GM12891 (cell line): ENCODE data around the gene RNF115.

ENCODE experiments used
- DNase-seq: peaks from one replicate; pipeline ENCODE4 v3.0.0; 2011; ENCODE audit warnings: low spot score; ENCODE audit not compliant: insufficient read length
- FAIRE-seq: peaks from 2 replicates; lab custom pipeline; 2011; peaks lifted over from hg19 to GRCh38; lab: Jason Lieb, UNC
- PAX5 ChIP-seq: IDR thresholded peaks from 2 replicates; pipeline ENCODE4 v1.6.1; 2011; ENCODE audit warnings: low read length, moderate library complexity, mild to moderate bottlenecking; ENCODE audit not compliant: insufficient read depth, severe bottlenecking
- POLR2A ChIP-seq: IDR thresholded peaks from 2 replicates; pipeline ENCODE4 v1.6.1; 2011; ENCODE audit warnings: low read depth, low read length, control low read depth
- POLR2AphosphoS5 ChIP-seq: IDR thresholded peaks from 2 replicates; pipeline ENCODE4 v1.6.1; 2011; ENCODE audit warnings: low read depth, low read length, control low read depth
- POU2F2 ChIP-seq: IDR thresholded peaks from 2 replicates; pipeline ENCODE4 v1.6.1; 2011; ENCODE audit warnings: low read depth, mild to moderate bottlenecking, control low read depth, low read length, moderate library complexity
- SPI1 ChIP-seq: IDR thresholded peaks from 2 replicates; pipeline ENCODE4 v1.6.1; 2011; ENCODE audit warnings: low read depth, low read length, control low read depth
- TAF1 ChIP-seq: IDR thresholded peaks from 2 replicates; pipeline ENCODE4 v1.6.1; 2011; ENCODE audit warnings: low read depth, low read length, control low read depth

RNF115 gene

GRCh38 chr1:145759721-145760120, 64.2 kb downstream of the RNF115 start:
- no peak for TF ChIP-seq TAF1
- no peak for TF ChIP-seq PAX5
- no peak for TF ChIP-seq POU2F2
- TF ChIP-seq POLR2AphosphoS5 = no peak
- TF ChIP-seq SPI1 = no peak
- no peak for TF ChIP-seq POLR2A
- no peak for FAIRE-seq
- no peak for DNase-seq

- no peak for DNase-seq
- no peak for FAIRE-seq
These were observed 65.3 kb downstream of the RNF115 start for GRCh38 chr1:145758575-145758974.

GRCh38 chr1:145758116-145758515, 65.8 kb downstream of the RNF115 start:
- no peak for FAIRE-seq

More at GRCh38 chr1:145758575-145758974, 65.3 kb downstream of the RNF115 start:
- TF ChIP-seq POLR2AphosphoS5 = no peak
- TF ChIP-seq PAX5 = no peak
- no peak for TF ChIP-seq POU2F2
- TF ChIP-seq SPI1 = no peak
- TF ChIP-seq POLR2A = no peak
- no peak for TF ChIP-seq TAF1

GRCh38 chr1:145757420-145757819, 66.5 kb downstream of the RNF115 start:
- FAIRE-seq (no peak), DNase-seq (no peak)
- TF ChIP-seq POU2F2 (no peak), POLR2AphosphoS5 (no peak), SPI1 (no peak), PAX5 (no peak), POLR2A (no peak), TAF1 (no peak)

More at GRCh38 chr1:145758116-145758515, 65.8 kb downstream of the RNF115 start:
- no peak for DNase-seq
- no peak for TF ChIP-seq TAF1
- TF ChIP-seq SPI1 = no peak
- no peak for TF ChIP-seq POU2F2
- TF ChIP-seq POLR2A = no peak
- no peak for TF ChIP-seq PAX5
- no peak for TF ChIP-seq POLR2AphosphoS5

GRCh38 chr1:145751491-145752037, 72.3 kb downstream of the RNF115 start:
- FAIRE-seq = peak; percentile 55
- DNase-seq = no peak
- TF ChIP-seq SPI1 (no peak), POLR2A (no peak), POLR2AphosphoS5 (no peak)

GRCh38 chr1:145750426-145750825, 73.5 kb downstream of the RNF115 start:
- DNase-seq (no peak), FAIRE-seq (no peak)
- TF ChIP-seq POLR2A (no peak), PAX5 (no peak), TAF1 (no peak), POLR2AphosphoS5 (no peak), POU2F2 (no peak), SPI1 (no peak)

- FAIRE-seq = no peak
- TF ChIP-seq POLR2A = no peak
- TF ChIP-seq SPI1 = no peak
- no peak for TF ChIP-seq POLR2AphosphoS5
- TF ChIP-seq TAF1 = no peak
- TF ChIP-seq POU2F2 = no peak
- no peak for TF ChIP-seq PAX5
- DNase-seq = no peak
These were observed 76.3 kb downstream of the RNF115 start for GRCh38 chr1:145747398-145748247.

GRCh38 chr1:145740269-145740668, 83.6 kb downstream of the RNF115 start:
- FAIRE-seq (no peak), DNase-seq (no peak)
- TF ChIP-seq SPI1 (no peak), POLR2AphosphoS5 (no peak), POU2F2 (no peak), PAX5 (no peak), TAF1 (no peak), POLR2A (no peak)

GRCh38 chr1:145736191-145736590, 87.7 kb downstream of the RNF115 start:
- DNase-seq (no peak), FAIRE-seq (no peak)
- TF ChIP-seq TAF1 (no peak), POU2F2 (no peak), SPI1 (no peak), PAX5 (no peak), POLR2AphosphoS5 (no peak), POLR2A (no peak)

- no peak for TF ChIP-seq POLR2A
- no peak for TF ChIP-seq SPI1
- DNase-seq = no peak
- FAIRE-seq = no peak
These were observed 93.0 kb downstream of the RNF115 start for GRCh38 chr1:145730900-145731299.

GRCh38 chr1:145730467-145730866, 93.4 kb downstream of the RNF115 start:
- TF ChIP-seq SPI1 = no peak
- TF ChIP-seq POLR2AphosphoS5 = no peak
- TF ChIP-seq PAX5 = no peak
- no peak for TF ChIP-seq POLR2A
- no peak for TF ChIP-seq POU2F2
- no peak for TF ChIP-seq TAF1
- DNase-seq (no peak), FAIRE-seq (no peak)
